Liver (tissue), 3 donors: Measurements from ENCODE around the gene DMD.

Experiments used
- ATF3 ChIP-seq: IDR thresholded peaks from 2 replicates; pipeline ENCODE4 v1.6.1; 2016; ENCODE audit warnings: antibody characterized with exemption
- CTCF ChIP-seq: fragments of 150-350 bp; IDR thresholded peaks from 2 replicates; pipeline ENCODE4 v1.5.1; 2017; ENCODE audit warnings: improper control_type of control experiment, low read depth, low read length; ENCODE audit not compliant: missing input control
- EGR1 ChIP-seq, 2 donors: IDR thresholded peaks; 2 replicates each; pipeline ENCODE4 v1.6.1; 2016 to 2018; ENCODE audit warnings: antibody characterized with exemption in 2 of 2, low read depth in 2 of 2
- GABPA ChIP-seq, 2 donors: IDR thresholded peaks in 1 of 2; conservative IDR thresholded peaks in 1 of 2; 2 replicates each; pipeline ENCODE4 v1.6.1; 2016; ENCODE audit warnings: antibody characterized with exemption in 2 of 2, mild to moderate bottlenecking in 1 of 2, moderate library complexity in 1 of 2
- HNF4A ChIP-seq, 2 donors: conservative IDR thresholded peaks; 2 replicates each; pipeline ENCODE4 v1.6.1; 2016; ENCODE audit warnings: antibody characterized with exemption in 2 of 2, mild to moderate bottlenecking in 2 of 2
- HNF4G ChIP-seq: IDR thresholded peaks from 2 replicates; pipeline ENCODE4 v1.6.1; 2016; ENCODE audit warnings: antibody characterized with exemption
- JUND ChIP-seq, 2 donors: IDR thresholded peaks; 2 replicates each; pipeline ENCODE4 v1.6.1; 2016; ENCODE audit warnings: antibody characterized with exemption in 2 of 2
- MAX ChIP-seq: IDR thresholded peaks from 2 replicates; pipeline ENCODE4 v1.6.1; 2016; ENCODE audit warnings: antibody characterized with exemption
- NR2F2 ChIP-seq: IDR thresholded peaks from 2 replicates; pipeline ENCODE4 v1.6.1; 2016; ENCODE audit warnings: antibody characterized with exemption
- RAD21 ChIP-seq, 2 donors: IDR thresholded peaks; 2 replicates each; pipeline ENCODE4 v1.6.1; 2016; ENCODE audit warnings: antibody characterized with exemption in 2 of 2, mild to moderate bottlenecking in 2 of 2
- SP1 ChIP-seq: IDR thresholded peaks from 2 replicates; pipeline ENCODE4 v1.6.1; 2018; ENCODE audit warnings: antibody characterized with exemption, mild to moderate bottlenecking
- TAF1 ChIP-seq: conservative IDR thresholded peaks from 2 replicates; pipeline ENCODE4 v1.6.1; 2016; ENCODE audit warnings: antibody characterized with exemption, mild to moderate bottlenecking
- YY1 ChIP-seq: IDR thresholded peaks from 2 replicates; pipeline ENCODE4 v1.6.1; 2016; ENCODE audit warnings: antibody characterized with exemption, mild to moderate bottlenecking
- TF ChIP-seq, protein P1 (sequence below): IDR thresholded peaks from 2 replicates; pipeline ENCODE4 v1.6.1; 2016; ENCODE audit warnings: antibody characterized with exemption, mild to moderate bottlenecking
- donor health status: healthy.
- donor health status: healthy.

GRCh38 chrX:32874839-32875238 is 336.5 kb downstream of the DMD start:
- no peak for TF ChIP-seq CTCF
- no peak for TF ChIP-seq RAD21 (IDR thresholded peaks at IDR 0.05)
- no peak for TF ChIP-seq JUND (IDR thresholded peaks at IDR 0.05)
- no peak for TF ChIP-seq MAX
- TF ChIP-seq, protein P1, sequence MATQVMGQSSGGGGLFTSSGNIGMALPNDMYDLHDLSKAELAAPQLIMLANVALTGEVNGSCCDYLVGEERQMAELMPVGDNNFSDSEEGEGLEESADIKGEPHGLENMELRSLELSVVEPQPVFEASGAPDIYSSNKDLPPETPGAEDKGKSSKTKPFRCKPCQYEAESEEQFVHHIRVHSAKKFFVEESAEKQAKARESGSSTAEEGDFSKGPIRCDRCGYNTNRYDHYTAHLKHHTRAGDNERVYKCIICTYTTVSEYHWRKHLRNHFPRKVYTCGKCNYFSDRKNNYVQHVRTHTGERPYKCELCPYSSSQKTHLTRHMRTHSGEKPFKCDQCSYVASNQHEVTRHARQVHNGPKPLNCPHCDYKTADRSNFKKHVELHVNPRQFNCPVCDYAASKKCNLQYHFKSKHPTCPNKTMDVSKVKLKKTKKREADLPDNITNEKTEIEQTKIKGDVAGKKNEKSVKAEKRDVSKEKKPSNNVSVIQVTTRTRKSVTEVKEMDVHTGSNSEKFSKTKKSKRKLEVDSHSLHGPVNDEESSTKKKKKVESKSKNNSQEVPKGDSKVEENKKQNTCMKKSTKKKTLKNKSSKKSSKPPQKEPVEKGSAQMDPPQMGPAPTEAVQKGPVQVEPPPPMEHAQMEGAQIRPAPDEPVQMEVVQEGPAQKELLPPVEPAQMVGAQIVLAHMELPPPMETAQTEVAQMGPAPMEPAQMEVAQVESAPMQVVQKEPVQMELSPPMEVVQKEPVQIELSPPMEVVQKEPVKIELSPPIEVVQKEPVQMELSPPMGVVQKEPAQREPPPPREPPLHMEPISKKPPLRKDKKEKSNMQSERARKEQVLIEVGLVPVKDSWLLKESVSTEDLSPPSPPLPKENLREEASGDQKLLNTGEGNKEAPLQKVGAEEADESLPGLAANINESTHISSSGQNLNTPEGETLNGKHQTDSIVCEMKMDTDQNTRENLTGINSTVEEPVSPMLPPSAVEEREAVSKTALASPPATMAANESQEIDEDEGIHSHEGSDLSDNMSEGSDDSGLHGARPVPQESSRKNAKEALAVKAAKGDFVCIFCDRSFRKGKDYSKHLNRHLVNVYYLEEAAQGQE = no peak
- TF ChIP-seq TAF1 = no peak
- TF ChIP-seq YY1 = no peak
- TF ChIP-seq SP1 = no peak
- no peak for TF ChIP-seq ATF3
- TF ChIP-seq GABPA (IDR thresholded peaks at IDR 0.05 in 1 of 2, conservative IDR thresholded peaks at IDR 0.05 in 1 of 2) = no peak
- no peak for TF ChIP-seq EGR1 (IDR thresholded peaks at IDR 0.05; ENCODE audit: low read depth in 2 of 2)
- no peak for TF ChIP-seq HNF4A (conservative IDR thresholded peaks at IDR 0.05)
- no peak for TF ChIP-seq HNF4G
- no peak for TF ChIP-seq NR2F2
